HepG2 (cell line): ENCODE measurements around the gene SHISA5. TPM values are rescaled to one million over a fixed set of nuclear protein-coding genes. Genes with fewer than 3 reads are reported as not detected.

Source experiments
- ATAC-seq: fragments of 200-7000 bp; cut with Tn5 transposase; 3 replicates; pipeline ENCODE4 v1.9.1; 2020; ENCODE audit warnings: mild to moderate bottlenecking, moderate library complexity
- BruUV-seq: library from RNA; stranded (reverse); fragments of 400-500 nt; replicated peaks from 2 replicates; lab custom pipeline; 2021; lab: Mats Ljungman, UMichigan
- CTCF ChIA-PET: fragments of 300-600 bp; formaldehyde crosslinking; extraction: SDS; loops from one replicate; lab custom pipeline; 2021; ENCODE audit warnings: low total read pairs, inconsistent platforms, low intra/inter-chr PET ratio; lab: Yijun Ruan, JAX
- POLR2A ChIA-PET: fragments of 350-600 bp; sonication (Branson Sonifier 250); formaldehyde crosslinking; loops from one replicate; lab custom pipeline; 2020; ENCODE audit warnings: antibody characterized with exemption, inconsistent platforms; lab: Yijun Ruan, JAX
- DNase-seq: peaks from one replicate; pipeline ENCODE4 v3.0.0-alpha.2; 2015; ENCODE audit warnings: low spot score
- FAIRE-seq: peaks from 3 replicates; lab custom pipeline; 2011; peaks lifted over from hg19 to GRCh38; lab: Jason Lieb, UNC
- H2AFZ ChIP-seq: one replicate; pipeline ENCODE4 v1.6.1; 2011; ENCODE audit warnings: low read length, inconsistent platforms
- H3K27ac ChIP-seq: fragments of 300-600 bp; 3 replicates; pipeline ENCODE4 v1.8.0; 2011; ENCODE audit warnings: mixed run types, mild to moderate bottlenecking, mixed read lengths, low read length, inconsistent platforms; ENCODE audit not compliant: insufficient read depth; ENCODE audit errors: extremely low read length
- H3K27me3 ChIP-seq, 2 experiments: fragments of 200-600 bp in 1 of 2; 2 replicates in 1 of 2; 3 replicates in 1 of 2; pipeline versions ENCODE4 v1.6.0 to v1.8.0; 2011; ENCODE audit warnings: low read length in 2 of 2, mild to moderate bottlenecking in 2 of 2, moderate library complexity in 2 of 2, inconsistent platforms in 1 of 2; ENCODE audit not compliant: insufficient read depth in 2 of 2, control insufficient read depth in 1 of 2
- H3K36me3 ChIP-seq, 2 experiments: fragments of 200-600 bp in 1 of 2; replicated peaks in 1 of 2; 2 replicates in 1 of 2; 3 replicates in 1 of 2; pipeline versions ENCODE4 v1.5.1 to v1.8.0; 2011; ENCODE audit warnings: low read length in 2 of 2, inconsistent platforms in 1 of 2; ENCODE audit not compliant: insufficient read depth in 2 of 2, control insufficient read depth in 1 of 2
- H3K4me1 ChIP-seq: 2 replicates; pipeline ENCODE4 v1.5.1; 2012; ENCODE audit warnings: low read length, inconsistent platforms; ENCODE audit not compliant: insufficient read depth
- H3K4me2 ChIP-seq: 2 replicates; pipeline ENCODE4 v1.6.0; 2011; ENCODE audit warnings: low read depth, low read length, inconsistent platforms
- H3K4me3 ChIP-seq, 3 experiments: fragments of 200-600 bp in 1 of 3; sonication (generic), shearing (Covaris generic) in 1 of 3; replicated peaks in 1 of 3; 2 replicates each; pipeline ENCODE4 v1.5.1; 2011 to 2016; ENCODE audit warnings: low read length in 3 of 3, inconsistent platforms in 2 of 3, low read depth in 2 of 3, mild to moderate bottlenecking in 2 of 3, control low read depth in 1 of 3, mixed read lengths in 1 of 3; ENCODE audit not compliant: insufficient read depth in 1 of 3
- H3K79me2 ChIP-seq: one replicate; pipeline ENCODE4 v1.6.1; 2011; ENCODE audit warnings: low read length, inconsistent platforms; ENCODE audit not compliant: insufficient read depth
- H3K9ac ChIP-seq: 2 replicates; pipeline ENCODE4 v1.6.0; 2011; ENCODE audit warnings: mild to moderate bottlenecking, low read depth, low read length, inconsistent platforms; ENCODE audit not compliant: insufficient read depth
- H3K9me3 ChIP-seq: 2 replicates; pipeline ENCODE4 v1.5.1; 2012; ENCODE audit warnings: mild to moderate bottlenecking, low read length
- H4K20me1 ChIP-seq: 2 replicates; pipeline ENCODE4 v1.6.0; 2011; ENCODE audit warnings: inconsistent platforms, mild to moderate bottlenecking, low read length, moderate library complexity; ENCODE audit not compliant: insufficient read depth
- ARID2 ChIP-seq: sonication (generic); formaldehyde crosslinking; IDR thresholded peaks from 2 replicates; pipeline ENCODE4 v1.8.1; 2022; ENCODE audit warnings: mild to moderate bottlenecking, missing genetic modification reagents, borderline replicate concordance
- E2F1 ChIP-seq: sonication (generic); formaldehyde crosslinking; IDR thresholded peaks from 2 replicates; pipeline ENCODE4 v1.5.0; 2020; ENCODE audit warnings: missing genetic modification reagents
- GFI1 ChIP-seq: sonication (generic); formaldehyde crosslinking; IDR thresholded peaks from 2 replicates; pipeline ENCODE4 v1.5.0; 2020; ENCODE audit warnings: missing genetic modification reagents, mild to moderate bottlenecking, borderline replicate concordance
- RERE ChIP-seq: IDR thresholded peaks from 2 replicates; pipeline ENCODE4 v1.6.1; 2016; ENCODE audit warnings: low read depth, missing genetic modification reagents, missing compliant biosample characterization
- TOPORS ChIP-seq: sonication (generic); formaldehyde crosslinking; IDR thresholded peaks from 2 replicates; pipeline ENCODE4 v1.8.0; 2023; ENCODE audit warnings: mild to moderate bottlenecking, missing genetic modification reagents
- ZFP1 ChIP-seq: IDR thresholded peaks from 2 replicates; pipeline ENCODE4 v1.6.1; 2016
- ZNF589 ChIP-seq: sonication (generic); formaldehyde crosslinking; conservative IDR thresholded peaks from 2 replicates; pipeline ENCODE4 v1.8.0; 2022; ENCODE audit warnings: mild to moderate bottlenecking, moderate library complexity, missing genetic modification reagents
- ZNF605 ChIP-seq: sonication (generic); formaldehyde crosslinking; IDR thresholded peaks from 2 replicates; pipeline ENCODE4 v1.8.0; 2022; ENCODE audit warnings: mild to moderate bottlenecking, missing genetic modification reagents
- ZNF777 ChIP-seq: sonication (generic); formaldehyde crosslinking; IDR thresholded peaks from 2 replicates; pipeline ENCODE4 v1.4.0; 2020; ENCODE audit warnings: missing genetic modification reagents
- ZSCAN21 ChIP-seq: sonication (generic); formaldehyde crosslinking; IDR thresholded peaks from 2 replicates; pipeline ENCODE4 v1.8.0; 2022; ENCODE audit warnings: mild to moderate bottlenecking, missing genetic modification reagents, moderate library complexity, borderline replicate concordance
- WGBS: methylation state at CpG from one replicate; pipeline ENCODE4 v1.1.6; 2017; ENCODE audit warnings: low lambda C conversion rate; 5-methylcytosine and 5-hydroxymethylcytosine counted together
- in situ Hi-C: cut with HindIII; loops from 2 replicates; pipeline ENCODE4 v1.10.0; 2017; ENCODE audit warnings: low pct_unique_long_range_greater_than_20kb; ENCODE audit not compliant: extremely low pct_ligation_motif_present
- intact Hi-C: fragments of 100-400 bp; cut with micrococcal nuclease; formaldehyde crosslinking; loops from one replicate; pipeline ENCODE4 v1.10.0; 2022; ENCODE audit not compliant: unreplicated experiment
- polyA plus RNA-seq, 8 experiments: library from polyadenylated mRNA; depleted of rRNA in 3 of 8; stranded (reverse) in 7 of 8; unstranded in 1 of 8; fragments of >200 nt; fragmentation: Illumina TruSeq in 4 of 8; extraction: Trizol in 4 of 8; gene quantifications; 2 replicates each; pipeline versions ENCODE4 v1.2.1 to v1.2.3, GENCODE V29; 2011 to 2016; ENCODE audit warnings: low read depth in 4 of 8, missing spikeins in 1 of 8, mixed read lengths in 1 of 8; ENCODE audit not compliant: insufficient read depth in 1 of 8
- total RNA-seq, 5 experiments: library from RNA; depleted of rRNA; stranded (reverse); fragments of >200 nt; fragmentation: Illumina TruSeq; extraction: Trizol; gene quantifications; 2 replicates each; pipeline ENCODE4 v1.2.3, GENCODE V29; 2016; ENCODE audit warnings: low read depth in 1 of 5
- TF ChIP-seq, protein P1 (sequence below): IDR thresholded peaks from 2 replicates; pipeline ENCODE4 v1.4.0; 2020; ENCODE audit warnings: mild to moderate bottlenecking, missing genetic modification reagents

Gene SHISA5
- total and polyA plus RNA-seq, 2 of the 13 experiments (the other 11 are each of a cell fraction or from before 2014, with no cell fraction given): 75.8 to 91.4 TPM

DNA sequence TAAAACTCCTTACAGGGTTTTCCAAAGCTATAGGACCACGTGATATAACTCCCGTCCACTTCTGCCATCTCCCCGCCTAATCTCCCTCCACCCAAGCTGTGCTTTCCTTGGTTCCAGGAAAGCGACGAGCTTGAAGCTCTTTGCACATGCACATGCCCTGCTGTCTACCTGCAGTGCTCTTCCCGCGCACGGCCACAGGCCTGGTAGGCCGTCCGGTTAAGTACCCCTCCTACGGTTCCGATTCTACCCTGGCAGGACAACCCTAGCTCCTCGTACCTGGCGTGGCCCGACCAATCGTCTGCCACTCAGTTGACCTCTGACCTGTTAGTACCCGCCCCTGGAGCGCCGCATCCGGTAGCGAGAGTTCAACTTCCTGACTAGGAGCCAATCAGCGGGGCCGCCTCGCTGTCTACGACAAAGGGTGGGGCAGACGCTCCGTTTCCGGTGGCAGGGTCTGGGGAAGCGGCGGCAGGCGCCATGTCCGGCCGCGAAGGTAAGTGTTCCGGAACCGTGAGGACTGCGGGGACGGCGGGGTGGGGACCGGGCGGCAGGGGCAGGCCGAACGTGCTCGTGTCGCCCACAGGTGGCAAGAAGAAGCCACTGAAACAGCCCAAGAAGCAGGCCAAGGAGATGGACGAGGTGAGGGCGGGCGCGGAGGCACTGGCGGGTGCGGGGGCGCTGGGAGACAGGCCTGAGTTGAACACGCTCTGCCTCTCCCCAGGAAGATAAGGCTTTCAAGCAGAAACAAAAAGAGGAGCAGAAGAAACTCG is 64.0 kb downstream of the SHISA5 start, which contains the start of the genes CCDC51 and TMA7:
TSS of gene CCDC51 (minus strand) at position 300 of the 770 bp plus-strand sequence. CDS start 4,991 bp downstream, outside the sequence.
TSS of gene TMA7 (plus strand) at position 438 of the 770 bp plus-strand sequence. CDS start at position 478, 40 bp downstream.
- ATAC-seq: peak; percentile 94
- ChIA-PET POLR2A (interaction anchor here (0.6 to 5.8 kb wide), 37 partner anchors 9 to 681 kb away, joined by 3 to 120 read pairs (median 4); partner anchors contain the start of genes IP6K2, PFKFB4, PLXNB1 and SHISA5), CTCF (interaction anchor here (1.3 to 1.8 kb wide), 2 partner anchors 39 to 166 kb away, joined by 4 to 5 read pairs; no protein-coding TSS in a partner anchor)
- peak; percentile 91 for FAIRE-seq
- intact Hi-C loops (loop anchor here (1.0 kb wide), 1 partner anchor 11 kb away; no protein-coding TSS in a partner anchor), in situ Hi-C loops (loop anchor here (5.0 kb wide), 3 partner anchors 38 to 208 kb away; no protein-coding TSS in a partner anchor)
- Histone ChIP-seq H2AFZ (peak within 1 kb of the TSS; percentile 86), H3K27me3 (no peaks in the 10 kb centered on the region; a peak in 1 of 5 replicates), H3K36me3 (peaks cover 2 to 9% of the 10 kb centered on the region in 2 experiments; a peak in 2 of 5 replicates), H3K9me3 (no peaks in the 10 kb centered on the region), H3K79me2 (peaks cover 26% of the 10 kb centered on the region), H3K9ac (peak within 1 kb of the TSS; percentile 94), H4K20me1 (peaks cover 7% of the 10 kb centered on the region), H3K4me1 (peaks cover 52% of the 10 kb centered on the region), H3K27ac (peak within 1 kb of the TSS; percentile 73), H3K4me3 (peak within 1 kb of the TSS; percentile 90 to 95 (median 93)), H3K4me2 (peak within 1 kb of the TSS; percentile 98)
- no TSS peak for BruUV-seq
- DNase-seq: peak; percentile 96
- WGBS: 2% methylated on average over 21 of the region's 54 CpGs
- TF ChIP-seq ZNF777 (CRISPR knock-in tag) (peak; percentile 63), GFI1 (CRISPR knock-in tag) (no peak; the same call in 1 of the 2 replicates), RERE (no peak), E2F1 (CRISPR knock-in tag) (peak; percentile 82), TOPORS (CRISPR knock-in tag) (peak; percentile 75), ZNF605 (CRISPR knock-in tag) (peak; percentile 94), ZFP1 (CRISPR knock-in tag) (no peak), ZSCAN21 (peak; percentile 73), ZNF589 (no peak), ARID2 (CRISPR knock-in tag) (peak; percentile 71; the same call in 1 of the 2 replicates)
- TF ChIP-seq, protein P1, sequence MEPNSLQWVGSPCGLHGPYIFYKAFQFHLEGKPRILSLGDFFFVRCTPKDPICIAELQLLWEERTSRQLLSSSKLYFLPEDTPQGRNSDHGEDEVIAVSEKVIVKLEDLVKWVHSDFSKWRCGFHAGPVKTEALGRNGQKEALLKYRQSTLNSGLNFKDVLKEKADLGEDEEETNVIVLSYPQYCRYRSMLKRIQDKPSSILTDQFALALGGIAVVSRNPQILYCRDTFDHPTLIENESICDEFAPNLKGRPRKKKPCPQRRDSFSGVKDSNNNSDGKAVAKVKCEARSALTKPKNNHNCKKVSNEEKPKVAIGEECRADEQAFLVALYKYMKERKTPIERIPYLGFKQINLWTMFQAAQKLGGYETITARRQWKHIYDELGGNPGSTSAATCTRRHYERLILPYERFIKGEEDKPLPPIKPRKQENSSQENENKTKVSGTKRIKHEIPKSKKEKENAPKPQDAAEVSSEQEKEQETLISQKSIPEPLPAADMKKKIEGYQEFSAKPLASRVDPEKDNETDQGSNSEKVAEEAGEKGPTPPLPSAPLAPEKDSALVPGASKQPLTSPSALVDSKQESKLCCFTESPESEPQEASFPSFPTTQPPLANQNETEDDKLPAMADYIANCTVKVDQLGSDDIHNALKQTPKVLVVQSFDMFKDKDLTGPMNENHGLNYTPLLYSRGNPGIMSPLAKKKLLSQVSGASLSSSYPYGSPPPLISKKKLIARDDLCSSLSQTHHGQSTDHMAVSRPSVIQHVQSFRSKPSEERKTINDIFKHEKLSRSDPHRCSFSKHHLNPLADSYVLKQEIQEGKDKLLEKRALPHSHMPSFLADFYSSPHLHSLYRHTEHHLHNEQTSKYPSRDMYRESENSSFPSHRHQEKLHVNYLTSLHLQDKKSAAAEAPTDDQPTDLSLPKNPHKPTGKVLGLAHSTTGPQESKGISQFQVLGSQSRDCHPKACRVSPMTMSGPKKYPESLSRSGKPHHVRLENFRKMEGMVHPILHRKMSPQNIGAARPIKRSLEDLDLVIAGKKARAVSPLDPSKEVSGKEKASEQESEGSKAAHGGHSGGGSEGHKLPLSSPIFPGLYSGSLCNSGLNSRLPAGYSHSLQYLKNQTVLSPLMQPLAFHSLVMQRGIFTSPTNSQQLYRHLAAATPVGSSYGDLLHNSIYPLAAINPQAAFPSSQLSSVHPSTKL (CRISPR knock-in tag): peak; percentile 34; the same call in 1 of the 2 replicates
